H9 (cell line): ENCODE results near the gene SOX13. TPM values are rescaled to one million over a fixed set of nuclear protein-coding genes. Genes with fewer than 3 reads are reported as not detected.

Experiments used
- DNase-seq: peaks from one replicate; pipeline ENCODE4 v3.0.0-alpha.2; 2017
- H2AFZ ChIP-seq: one replicate; pipeline ENCODE4 v1.6.1; 2013; ENCODE audit warnings: mild to moderate bottlenecking, low read length, control low read depth, moderate library complexity
- H2AK5ac ChIP-seq: 2 replicates; pipeline ENCODE4 v1.6.1; 2013; ENCODE audit warnings: low read length, control low read depth, mixed read lengths; ENCODE audit not compliant: insufficient read length
- H2BK120ac ChIP-seq: one replicate; pipeline ENCODE4 v1.6.1; 2013; ENCODE audit warnings: low read depth, mild to moderate bottlenecking, low read length, control low read depth, inconsistent platforms; ENCODE audit not compliant: poor library complexity, severe bottlenecking
- H2BK12ac ChIP-seq: 2 replicates; pipeline ENCODE4 v1.6.1; 2013; ENCODE audit warnings: low read length, control low read depth, mixed read lengths, low read depth; ENCODE audit not compliant: insufficient read length
- H2BK15ac ChIP-seq: 2 replicates; pipeline ENCODE4 v1.6.1; 2013; ENCODE audit warnings: low read depth, low read length, control low read depth
- H2BK20ac ChIP-seq: one replicate; pipeline ENCODE4 v1.6.1; 2013; ENCODE audit warnings: low read depth, mild to moderate bottlenecking, low read length, control low read depth, inconsistent platforms; ENCODE audit not compliant: poor library complexity, severe bottlenecking
- H2BK5ac ChIP-seq: 2 replicates; pipeline ENCODE4 v1.6.1; 2013; ENCODE audit warnings: low read length, control low read depth, mixed read lengths; ENCODE audit not compliant: insufficient read length
- H3K14ac ChIP-seq: 2 replicates; pipeline ENCODE4 v1.6.1; 2013; ENCODE audit warnings: low read length, control low read depth; ENCODE audit not compliant: insufficient read depth
- H3K18ac ChIP-seq: 2 replicates; pipeline ENCODE4 v1.6.1; 2013; ENCODE audit warnings: low read depth, mild to moderate bottlenecking, mixed read lengths, low read length, control low read depth; ENCODE audit not compliant: insufficient read length
- H3K23ac ChIP-seq: 2 replicates; pipeline ENCODE4 v1.6.1; 2013; ENCODE audit warnings: low read length, control low read depth, mixed read lengths, low read depth; ENCODE audit not compliant: insufficient read length
- H3K23me2 ChIP-seq: 2 replicates; pipeline ENCODE4 v1.6.1; 2013; ENCODE audit warnings: low read depth, mild to moderate bottlenecking, mixed read lengths, low read length, control low read depth; ENCODE audit not compliant: insufficient read length, poor library complexity, severe bottlenecking
- H3K27ac ChIP-seq: 2 replicates; pipeline ENCODE4 v1.5.1; 2013; ENCODE audit warnings: low read length, control low read depth, mixed read lengths, low read depth; ENCODE audit not compliant: insufficient read length
- H3K27me3 ChIP-seq: 2 replicates; pipeline ENCODE4 v1.6.1; 2013; ENCODE audit warnings: low read length, control low read depth, inconsistent platforms; ENCODE audit not compliant: insufficient read depth
- H3K4ac ChIP-seq: 2 replicates; pipeline ENCODE4 v1.6.1; 2013; ENCODE audit warnings: low read depth, mild to moderate bottlenecking, control low read depth, inconsistent platforms, low read length, moderate library complexity
- H3K4me1 ChIP-seq: 2 replicates; pipeline ENCODE4 v1.6.1; 2013; ENCODE audit warnings: low read length, control low read depth, inconsistent platforms; ENCODE audit not compliant: insufficient read depth
- H3K4me2 ChIP-seq: 2 replicates; pipeline ENCODE4 v1.6.1; 2013; ENCODE audit warnings: low read length, control low read depth, mixed read lengths; ENCODE audit not compliant: insufficient read length, insufficient read depth
- H3K56ac ChIP-seq: 2 replicates; pipeline ENCODE4 v1.6.1; 2013; ENCODE audit warnings: low read depth, mild to moderate bottlenecking, mixed read lengths, low read length, control low read depth; ENCODE audit not compliant: insufficient read length
- H3K79me1 ChIP-seq: 2 replicates; pipeline ENCODE4 v1.6.1; 2013; ENCODE audit warnings: low read depth, mild to moderate bottlenecking, moderate library complexity, low read length, control low read depth, inconsistent platforms; ENCODE audit not compliant: insufficient read depth, poor library complexity, severe bottlenecking
- H3K79me2 ChIP-seq: 2 replicates; pipeline ENCODE4 v1.6.1; 2013; ENCODE audit warnings: low read length, control low read depth, inconsistent platforms; ENCODE audit not compliant: insufficient read depth
- H3K9ac ChIP-seq: 2 replicates; pipeline ENCODE4 v1.6.1; 2013; ENCODE audit warnings: low read length, control low read depth, mixed read lengths; ENCODE audit not compliant: insufficient read length; ENCODE audit errors: extremely low read depth
- H3K9me3 ChIP-seq: one replicate; pipeline ENCODE4 v1.6.1; 2013; ENCODE audit warnings: low read depth, low read length, inconsistent platforms; ENCODE audit not compliant: control insufficient read depth
- H3T11ph ChIP-seq: one replicate; pipeline ENCODE4 v1.6.1; 2013; ENCODE audit warnings: mild to moderate bottlenecking, low read length, control low read depth, inconsistent platforms
- H4K20me1 ChIP-seq: one replicate; pipeline ENCODE4 v1.6.1; 2013; ENCODE audit not compliant: control insufficient read depth, insufficient read length, insufficient read depth
- H4K5ac ChIP-seq: 2 replicates; pipeline ENCODE4 v1.6.1; 2013; ENCODE audit warnings: low read depth, mild to moderate bottlenecking, mixed read lengths, low read length, control low read depth; ENCODE audit not compliant: insufficient read length
- H4K8ac ChIP-seq: replicated peaks from 2 replicates; pipeline ENCODE4 v1.6.1; 2013; ENCODE audit warnings: low read length, control low read depth, mixed read lengths, low read depth; ENCODE audit not compliant: insufficient read length
- H4K91ac ChIP-seq: 2 replicates; pipeline ENCODE4 v1.6.1; 2013; ENCODE audit warnings: low read depth, mild to moderate bottlenecking, moderate library complexity, mixed read lengths, low read length, control low read depth; ENCODE audit not compliant: insufficient read length
- H3K27ac Mint-ChIP-seq, 3 experiments: 2 replicates in 2 of 3; 3 replicates in 1 of 3; pipeline ENCODE4 v1.8.0; 2020 to 2021; ENCODE audit warnings: mixed read lengths in 3 of 3, mild to moderate bottlenecking in 1 of 3, moderate library complexity in 1 of 3
- H3K27me3 Mint-ChIP-seq: 2 replicates; pipeline ENCODE4 v1.8.0; 2021; ENCODE audit warnings: low read depth, mild to moderate bottlenecking, moderate library complexity, mixed read lengths
- H3K36me3 Mint-ChIP-seq, 3 experiments: 2 replicates in 2 of 3; 3 replicates in 1 of 3; pipeline ENCODE4 v1.8.0; 2020 to 2021; ENCODE audit warnings: low read depth in 3 of 3, mixed read lengths in 3 of 3; ENCODE audit not compliant: insufficient read depth in 1 of 3
- H3K4me1 Mint-ChIP-seq, 2 experiments: 2 replicates each; pipeline ENCODE4 v1.8.0; 2020; ENCODE audit warnings: mixed read lengths in 2 of 2
- H3K4me3 Mint-ChIP-seq, 2 experiments: 2 replicates in 1 of 2; 3 replicates in 1 of 2; pipeline ENCODE4 v1.8.0; 2020 to 2021; ENCODE audit warnings: mild to moderate bottlenecking in 2 of 2, mixed read lengths in 2 of 2, moderate library complexity in 1 of 2
- H3K9me3 Mint-ChIP-seq, 2 experiments: 2 replicates in 1 of 2; 3 replicates in 1 of 2; pipeline ENCODE4 v1.8.0; 2020; ENCODE audit warnings: mild to moderate bottlenecking in 2 of 2, mixed read lengths in 2 of 2, moderate library complexity in 1 of 2
- WGBS: extraction: QIAGEN DNeasy Blood & Tissue Kit; methylation state at CpG from one replicate; pipeline ENCODE4 v1.1.7; 2013; ENCODE audit warnings: missing lambda C conversion rate, low lambda C conversion rate, mixed read lengths; ENCODE audit not compliant: insufficient read length; ENCODE audit errors: extremely low coverage; 5-methylcytosine and 5-hydroxymethylcytosine counted together
- total RNA-seq: library from RNA; stranded (reverse); gene quantifications from 2 replicates; pipeline ENCODE4 v1.2.1, GENCODE V29; 2021
- TF ChIP-seq, protein P1 (sequence below): fragments of 200-600 bp; sonication (generic); conservative IDR thresholded peaks from 3 replicates; pipeline ENCODE4 v1.8.0; 2021; ENCODE audit warnings: antibody characterized with exemption, mild to moderate bottlenecking

The SOX13 gene
- total RNA-seq, 1 experiment from 2014 or later: 120 TPM

GRCh38 chr1:204073837-204074273 is 940 bp downstream of the SOX13 start:
- peaks cover 6 to 15% (median 12%) of the 10 kb centered on the region in 3 experiments for H3K36me3 Mint-ChIP-seq
- Histone ChIP-seq H3K4me1 (peaks cover 18% of the 10 kb centered on the region), H2BK120ac (no peak overlapping the region), H2BK12ac (no peak overlapping the region), H2BK20ac (no peak overlapping the region), H2AK5ac (no peak overlapping the region), H3K4me2 (peak overlapping the region; percentile 82), H3K56ac (no peak overlapping the region), H3K79me1 (no peaks in the 10 kb centered on the region), H3K27me3 (no peaks in the 10 kb centered on the region), H4K91ac (no peak overlapping the region), H2BK5ac (no peak overlapping the region), H3K9me3 (no peaks in the 10 kb centered on the region), H3T11ph (no peak overlapping the region), H4K5ac (no peak overlapping the region), H3K14ac (peak overlapping the region; percentile 57; the same call in 1 of the 2 replicates), H4K20me1 (no peaks in the 10 kb centered on the region), H3K23me2 (peaks cover 12% of the 10 kb centered on the region), H3K27ac (no peak overlapping the region), H3K4ac (no peak overlapping the region), H3K79me2 (peaks cover 36% of the 10 kb centered on the region; the same call in 1 of the 2 replicates), H2AFZ (no peak overlapping the region), H4K8ac (no peak overlapping the region), H3K9ac (peak overlapping the region; percentile 34), H3K18ac (no peak overlapping the region), H2BK15ac (no peak overlapping the region), H3K23ac (no peak overlapping the region)
- DNase-seq: no peak
- H3K27me3 Mint-ChIP-seq: peaks cover 5% of the 10 kb centered on the region
- TF ChIP-seq, protein P1, sequence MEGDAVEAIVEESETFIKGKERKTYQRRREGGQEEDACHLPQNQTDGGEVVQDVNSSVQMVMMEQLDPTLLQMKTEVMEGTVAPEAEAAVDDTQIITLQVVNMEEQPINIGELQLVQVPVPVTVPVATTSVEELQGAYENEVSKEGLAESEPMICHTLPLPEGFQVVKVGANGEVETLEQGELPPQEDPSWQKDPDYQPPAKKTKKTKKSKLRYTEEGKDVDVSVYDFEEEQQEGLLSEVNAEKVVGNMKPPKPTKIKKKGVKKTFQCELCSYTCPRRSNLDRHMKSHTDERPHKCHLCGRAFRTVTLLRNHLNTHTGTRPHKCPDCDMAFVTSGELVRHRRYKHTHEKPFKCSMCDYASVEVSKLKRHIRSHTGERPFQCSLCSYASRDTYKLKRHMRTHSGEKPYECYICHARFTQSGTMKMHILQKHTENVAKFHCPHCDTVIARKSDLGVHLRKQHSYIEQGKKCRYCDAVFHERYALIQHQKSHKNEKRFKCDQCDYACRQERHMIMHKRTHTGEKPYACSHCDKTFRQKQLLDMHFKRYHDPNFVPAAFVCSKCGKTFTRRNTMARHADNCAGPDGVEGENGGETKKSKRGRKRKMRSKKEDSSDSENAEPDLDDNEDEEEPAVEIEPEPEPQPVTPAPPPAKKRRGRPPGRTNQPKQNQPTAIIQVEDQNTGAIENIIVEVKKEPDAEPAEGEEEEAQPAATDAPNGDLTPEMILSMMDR: no peak
- no peaks in the 10 kb centered on the region; a peak in 1 of 5 replicates for H3K9me3 Mint-ChIP-seq
- H3K4me3 Mint-ChIP-seq: peak overlapping the region; percentile 96 to 98
- peak overlapping the region in 2 of 3 experiments; percentile 83 to 91; a peak in 4 of 7 replicates for H3K27ac Mint-ChIP-seq
- WGBS: no CpG with 5 or more reads among the region's 39 CpGs
- peaks cover 58 to 61% of the 10 kb centered on the region in 2 experiments for H3K4me1 Mint-ChIP-seq
